Lower lobe of right lung (tissue), 2 donors: ENCODE data around the gene MIB1. TPM values are rescaled to one million over a fixed set of nuclear protein-coding genes. Genes with fewer than 3 reads are reported as not detected.

Source experiments
- ATAC-seq, 2 donors: fragments of 200-7000 bp; cut with Tn5 transposase; one replicate each; pipeline ENCODE4 v1.9.1; 2020 to 2022; ENCODE audit warnings: mild to moderate bottlenecking in 2 of 2, moderate library complexity in 2 of 2
- DNase-seq: peaks from one replicate; pipeline ENCODE4 v3.0.0-alpha.2; 2020
- H3K27ac ChIP-seq: fragments of 200-600 bp; one replicate; pipeline ENCODE4 v1.8.0; 2022
- H3K27me3 ChIP-seq: fragments of 200-600 bp; one replicate; pipeline ENCODE4 v1.8.0; 2022; ENCODE audit warnings: low read depth
- H3K36me3 ChIP-seq: fragments of 200-600 bp; one replicate; pipeline ENCODE4 v1.8.0; 2022; ENCODE audit warnings: mild to moderate bottlenecking
- H3K4me1 ChIP-seq: fragments of 200-600 bp; one replicate; pipeline ENCODE4 v1.8.0; 2022
- H3K4me3 ChIP-seq: fragments of 200-600 bp; one replicate; pipeline ENCODE4 v1.8.0; 2022; ENCODE audit warnings: mild to moderate bottlenecking
- H3K9me3 ChIP-seq: fragments of 200-600 bp; one replicate; pipeline ENCODE4 v1.8.0; 2022
- intact Hi-C: fragments of 100-400 bp; cut with DNase I; formaldehyde crosslinking; loops from one replicate; pipeline ENCODE4 v1.11.0; 2022
- total RNA-seq: library from RNA; stranded (reverse); fragmentation: NEBNext Ultra II Directional; extraction: Animal tissue kit (Norgen Biotek cat#: 25700); gene quantifications from one replicate; pipeline ENCODE4 v1.2.1, GENCODE V29; 2021
- TF ChIP-seq, protein P1 (sequence below): fragments of 200-600 bp; IDR thresholded peaks from one replicate; pipeline ENCODE4 v1.8.0; 2022; ENCODE audit warnings: antibody characterized with exemption, mild to moderate bottlenecking
- donor health status: DM: no; HTN: yes; CAD: no; lungs with severe emphysema.

Gene MIB1
- total RNA-seq, 1 donor from 2014 or later, result 29.3 TPM

- intact Hi-C loops, result no loop called here
- Histone ChIP-seq H3K27ac (no peak overlapping the region), H3K4me3 (no peak overlapping the region), H3K9me3 (no peaks in the 10 kb centered on the region), H3K27me3 (no peaks in the 10 kb centered on the region), H3K4me1 (peaks cover 24% of the 10 kb centered on the region), H3K36me3 (no peaks in the 10 kb centered on the region)
- DNase-seq (no peak), ATAC-seq (peak in 1 of 2 donors; percentile 60)
- TF ChIP-seq, protein P1, sequence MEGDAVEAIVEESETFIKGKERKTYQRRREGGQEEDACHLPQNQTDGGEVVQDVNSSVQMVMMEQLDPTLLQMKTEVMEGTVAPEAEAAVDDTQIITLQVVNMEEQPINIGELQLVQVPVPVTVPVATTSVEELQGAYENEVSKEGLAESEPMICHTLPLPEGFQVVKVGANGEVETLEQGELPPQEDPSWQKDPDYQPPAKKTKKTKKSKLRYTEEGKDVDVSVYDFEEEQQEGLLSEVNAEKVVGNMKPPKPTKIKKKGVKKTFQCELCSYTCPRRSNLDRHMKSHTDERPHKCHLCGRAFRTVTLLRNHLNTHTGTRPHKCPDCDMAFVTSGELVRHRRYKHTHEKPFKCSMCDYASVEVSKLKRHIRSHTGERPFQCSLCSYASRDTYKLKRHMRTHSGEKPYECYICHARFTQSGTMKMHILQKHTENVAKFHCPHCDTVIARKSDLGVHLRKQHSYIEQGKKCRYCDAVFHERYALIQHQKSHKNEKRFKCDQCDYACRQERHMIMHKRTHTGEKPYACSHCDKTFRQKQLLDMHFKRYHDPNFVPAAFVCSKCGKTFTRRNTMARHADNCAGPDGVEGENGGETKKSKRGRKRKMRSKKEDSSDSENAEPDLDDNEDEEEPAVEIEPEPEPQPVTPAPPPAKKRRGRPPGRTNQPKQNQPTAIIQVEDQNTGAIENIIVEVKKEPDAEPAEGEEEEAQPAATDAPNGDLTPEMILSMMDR, result no peak
Measured at GRCh38 chr18:21747268-21747667, 6.7 kb downstream of the MIB1 start.

GRCh38 chr18:21747764-21748693 is 7.4 kb downstream of the MIB1 start:
- TF ChIP-seq, protein P1, result no peak
- DNase-seq, result no peak
- no peaks in the 10 kb centered on the region for H3K9me3 ChIP-seq
- H3K27ac ChIP-seq, result no peak overlapping the region
- H3K4me1 ChIP-seq, result peaks cover 16% of the 10 kb centered on the region
- no peaks in the 10 kb centered on the region for H3K36me3 ChIP-seq
- no peaks in the 10 kb centered on the region for H3K27me3 ChIP-seq
- intact Hi-C loops, result no loop called here
- ATAC-seq, result no peak
- no peak overlapping the region for H3K4me3 ChIP-seq

- H3K4me3 ChIP-seq, result no peak overlapping the region
- no peaks in the 10 kb centered on the region for H3K9me3 ChIP-seq
- intact Hi-C loops, result no loop called here
- no peaks in the 10 kb centered on the region for H3K36me3 ChIP-seq
- TF ChIP-seq, protein P1, result no peak
- peaks cover 5% of the 10 kb centered on the region for H3K4me1 ChIP-seq
- DNase-seq (no peak), ATAC-seq (no peak)
- no peaks in the 10 kb centered on the region for H3K27me3 ChIP-seq
- no peak overlapping the region for H3K27ac ChIP-seq
Measured at GRCh38 chr18:21757833-21758232, 17.2 kb downstream of the MIB1 start.

DNA sequence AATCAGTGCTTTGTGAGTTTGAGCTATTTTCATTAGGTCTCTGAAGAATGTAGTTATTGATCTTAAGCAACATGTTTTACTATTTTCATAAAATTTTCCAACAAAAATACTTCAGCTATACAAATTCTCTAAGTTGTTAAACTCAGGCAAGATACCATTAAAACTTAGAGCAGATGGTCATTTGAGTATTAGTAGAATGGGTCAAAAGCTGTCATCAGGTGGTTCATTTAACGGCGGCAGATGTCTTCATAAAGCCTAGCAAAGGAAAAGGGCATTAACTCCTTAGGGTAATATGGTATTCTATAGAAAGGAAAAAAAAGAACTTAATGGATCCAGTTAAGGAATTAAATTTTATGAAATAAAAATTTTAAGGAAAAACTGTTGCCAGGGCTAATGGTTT is 19.2 kb downstream of the MIB1 start:
- peaks cover 20% of the 10 kb centered on the region for H3K4me1 ChIP-seq
- intact Hi-C loops, result no loop called here
- H3K27me3 ChIP-seq, result no peaks in the 10 kb centered on the region
- DNase-seq (no peak), ATAC-seq (no peak)
- TF ChIP-seq, protein P1, result no peak
- H3K27ac ChIP-seq, result no peak overlapping the region
- no peaks in the 10 kb centered on the region for H3K36me3 ChIP-seq
- no peak overlapping the region for H3K4me3 ChIP-seq
- H3K9me3 ChIP-seq, result no peaks in the 10 kb centered on the region

- H3K4me3 ChIP-seq, result no peak overlapping the region
- no peaks in the 10 kb centered on the region for H3K36me3 ChIP-seq
- H3K4me1 ChIP-seq, result peaks cover 20% of the 10 kb centered on the region
- TF ChIP-seq, protein P1, result no peak
- intact Hi-C loops, result no loop called here
- H3K9me3 ChIP-seq, result no peaks in the 10 kb centered on the region
- ATAC-seq, result no peak
- H3K27ac ChIP-seq, result no peak overlapping the region
- no peaks in the 10 kb centered on the region for H3K27me3 ChIP-seq
- DNase-seq, result no peak
Measured at GRCh38 chr18:21760321-21760720, 19.7 kb downstream of the MIB1 start.
